H9 (cell line): ENCODE measurements around the gene NDST1. TPM values are rescaled to one million over a fixed set of nuclear protein-coding genes. Genes with fewer than 3 reads are reported as not detected.

ENCODE experiments used
- DNase-seq: peaks from one replicate; pipeline ENCODE4 v3.0.0-alpha.2; 2017
- H2AFZ ChIP-seq: one replicate; pipeline ENCODE4 v1.6.1; 2013; ENCODE audit warnings: mild to moderate bottlenecking, low read length, control low read depth, moderate library complexity
- H2AK5ac ChIP-seq: 2 replicates; pipeline ENCODE4 v1.6.1; 2013; ENCODE audit warnings: low read length, control low read depth, mixed read lengths; ENCODE audit not compliant: insufficient read length
- H2BK120ac ChIP-seq: one replicate; pipeline ENCODE4 v1.6.1; 2013; ENCODE audit warnings: low read depth, mild to moderate bottlenecking, low read length, control low read depth, inconsistent platforms; ENCODE audit not compliant: poor library complexity, severe bottlenecking
- H2BK12ac ChIP-seq: 2 replicates; pipeline ENCODE4 v1.6.1; 2013; ENCODE audit warnings: low read length, control low read depth, mixed read lengths, low read depth; ENCODE audit not compliant: insufficient read length
- H2BK15ac ChIP-seq: 2 replicates; pipeline ENCODE4 v1.6.1; 2013; ENCODE audit warnings: low read depth, low read length, control low read depth
- H2BK20ac ChIP-seq: one replicate; pipeline ENCODE4 v1.6.1; 2013; ENCODE audit warnings: low read depth, mild to moderate bottlenecking, low read length, control low read depth, inconsistent platforms; ENCODE audit not compliant: poor library complexity, severe bottlenecking
- H2BK5ac ChIP-seq: 2 replicates; pipeline ENCODE4 v1.6.1; 2013; ENCODE audit warnings: low read length, control low read depth, mixed read lengths; ENCODE audit not compliant: insufficient read length
- H3K14ac ChIP-seq: 2 replicates; pipeline ENCODE4 v1.6.1; 2013; ENCODE audit warnings: low read length, control low read depth; ENCODE audit not compliant: insufficient read depth
- H3K18ac ChIP-seq: 2 replicates; pipeline ENCODE4 v1.6.1; 2013; ENCODE audit warnings: low read depth, mild to moderate bottlenecking, mixed read lengths, low read length, control low read depth; ENCODE audit not compliant: insufficient read length
- H3K23ac ChIP-seq: 2 replicates; pipeline ENCODE4 v1.6.1; 2013; ENCODE audit warnings: low read length, control low read depth, mixed read lengths, low read depth; ENCODE audit not compliant: insufficient read length
- H3K23me2 ChIP-seq: 2 replicates; pipeline ENCODE4 v1.6.1; 2013; ENCODE audit warnings: low read depth, mild to moderate bottlenecking, mixed read lengths, low read length, control low read depth; ENCODE audit not compliant: insufficient read length, poor library complexity, severe bottlenecking
- H3K27ac ChIP-seq: 2 replicates; pipeline ENCODE4 v1.5.1; 2013; ENCODE audit warnings: low read length, control low read depth, mixed read lengths, low read depth; ENCODE audit not compliant: insufficient read length
- H3K27me3 ChIP-seq: 2 replicates; pipeline ENCODE4 v1.6.1; 2013; ENCODE audit warnings: low read length, control low read depth, inconsistent platforms; ENCODE audit not compliant: insufficient read depth
- H3K4ac ChIP-seq: 2 replicates; pipeline ENCODE4 v1.6.1; 2013; ENCODE audit warnings: low read depth, mild to moderate bottlenecking, control low read depth, inconsistent platforms, low read length, moderate library complexity
- H3K4me1 ChIP-seq: 2 replicates; pipeline ENCODE4 v1.6.1; 2013; ENCODE audit warnings: low read length, control low read depth, inconsistent platforms; ENCODE audit not compliant: insufficient read depth
- H3K4me2 ChIP-seq: 2 replicates; pipeline ENCODE4 v1.6.1; 2013; ENCODE audit warnings: low read length, control low read depth, mixed read lengths; ENCODE audit not compliant: insufficient read length, insufficient read depth
- H3K56ac ChIP-seq: 2 replicates; pipeline ENCODE4 v1.6.1; 2013; ENCODE audit warnings: low read depth, mild to moderate bottlenecking, mixed read lengths, low read length, control low read depth; ENCODE audit not compliant: insufficient read length
- H3K79me1 ChIP-seq: 2 replicates; pipeline ENCODE4 v1.6.1; 2013; ENCODE audit warnings: low read depth, mild to moderate bottlenecking, moderate library complexity, low read length, control low read depth, inconsistent platforms; ENCODE audit not compliant: insufficient read depth, poor library complexity, severe bottlenecking
- H3K79me2 ChIP-seq: 2 replicates; pipeline ENCODE4 v1.6.1; 2013; ENCODE audit warnings: low read length, control low read depth, inconsistent platforms; ENCODE audit not compliant: insufficient read depth
- H3K9ac ChIP-seq: 2 replicates; pipeline ENCODE4 v1.6.1; 2013; ENCODE audit warnings: low read length, control low read depth, mixed read lengths; ENCODE audit not compliant: insufficient read length; ENCODE audit errors: extremely low read depth
- H3K9me3 ChIP-seq: one replicate; pipeline ENCODE4 v1.6.1; 2013; ENCODE audit warnings: low read depth, low read length, inconsistent platforms; ENCODE audit not compliant: control insufficient read depth
- H3T11ph ChIP-seq: one replicate; pipeline ENCODE4 v1.6.1; 2013; ENCODE audit warnings: mild to moderate bottlenecking, low read length, control low read depth, inconsistent platforms
- H4K20me1 ChIP-seq: one replicate; pipeline ENCODE4 v1.6.1; 2013; ENCODE audit not compliant: control insufficient read depth, insufficient read length, insufficient read depth
- H4K5ac ChIP-seq: 2 replicates; pipeline ENCODE4 v1.6.1; 2013; ENCODE audit warnings: low read depth, mild to moderate bottlenecking, mixed read lengths, low read length, control low read depth; ENCODE audit not compliant: insufficient read length
- H4K8ac ChIP-seq: replicated peaks from 2 replicates; pipeline ENCODE4 v1.6.1; 2013; ENCODE audit warnings: low read length, control low read depth, mixed read lengths, low read depth; ENCODE audit not compliant: insufficient read length
- H4K91ac ChIP-seq: 2 replicates; pipeline ENCODE4 v1.6.1; 2013; ENCODE audit warnings: low read depth, mild to moderate bottlenecking, moderate library complexity, mixed read lengths, low read length, control low read depth; ENCODE audit not compliant: insufficient read length
- H3K27ac Mint-ChIP-seq, 3 experiments: 2 replicates in 2 of 3; 3 replicates in 1 of 3; pipeline ENCODE4 v1.8.0; 2020 to 2021; ENCODE audit warnings: mixed read lengths in 3 of 3, mild to moderate bottlenecking in 1 of 3, moderate library complexity in 1 of 3
- H3K27me3 Mint-ChIP-seq: 2 replicates; pipeline ENCODE4 v1.8.0; 2021; ENCODE audit warnings: low read depth, mild to moderate bottlenecking, moderate library complexity, mixed read lengths
- H3K36me3 Mint-ChIP-seq, 3 experiments: 2 replicates in 2 of 3; 3 replicates in 1 of 3; pipeline ENCODE4 v1.8.0; 2020 to 2021; ENCODE audit warnings: low read depth in 3 of 3, mixed read lengths in 3 of 3; ENCODE audit not compliant: insufficient read depth in 1 of 3
- H3K4me1 Mint-ChIP-seq, 2 experiments: 2 replicates each; pipeline ENCODE4 v1.8.0; 2020; ENCODE audit warnings: mixed read lengths in 2 of 2
- H3K4me3 Mint-ChIP-seq, 2 experiments: 2 replicates in 1 of 2; 3 replicates in 1 of 2; pipeline ENCODE4 v1.8.0; 2020 to 2021; ENCODE audit warnings: mild to moderate bottlenecking in 2 of 2, mixed read lengths in 2 of 2, moderate library complexity in 1 of 2
- H3K9me3 Mint-ChIP-seq, 2 experiments: 2 replicates in 1 of 2; 3 replicates in 1 of 2; pipeline ENCODE4 v1.8.0; 2020; ENCODE audit warnings: mild to moderate bottlenecking in 2 of 2, mixed read lengths in 2 of 2, moderate library complexity in 1 of 2
- WGBS: extraction: QIAGEN DNeasy Blood & Tissue Kit; methylation state at CpG from one replicate; pipeline ENCODE4 v1.1.7; 2013; ENCODE audit warnings: missing lambda C conversion rate, low lambda C conversion rate, mixed read lengths; ENCODE audit not compliant: insufficient read length; ENCODE audit errors: extremely low coverage; 5-methylcytosine and 5-hydroxymethylcytosine counted together
- total RNA-seq: library from RNA; stranded (reverse); gene quantifications from 2 replicates; pipeline ENCODE4 v1.2.1, GENCODE V29; 2021
- TF ChIP-seq, protein P1 (sequence below): fragments of 200-600 bp; sonication (generic); conservative IDR thresholded peaks from 3 replicates; pipeline ENCODE4 v1.8.0; 2021; ENCODE audit warnings: antibody characterized with exemption, mild to moderate bottlenecking

NDST1 gene
- total RNA-seq, 1 experiment from 2014 or later = 65.5 TPM

GRCh38 chr5:150539206-150539605 lies 31.3 kb downstream of the NDST1 start:
- H3K4ac ChIP-seq = no peak overlapping the region
- Mint-ChIP-seq H3K4me3 (no peak overlapping the region), H3K9me3 (no peaks in the 10 kb centered on the region), H3K36me3 (peaks cover 49 to 92% (median 78%) of the 10 kb centered on the region in 3 experiments; a peak in 6 of 7 replicates), H3K4me1 (peaks cover 15% of the 10 kb centered on the region in 2 experiments), H3K27me3 (no peaks in the 10 kb centered on the region), H3K27ac (no peak overlapping the region)
- H3K27me3 ChIP-seq = no peaks in the 10 kb centered on the region
- H2BK15ac ChIP-seq = no peak overlapping the region
- no peaks in the 10 kb centered on the region for H3K79me1 ChIP-seq
- H2BK20ac ChIP-seq = no peak overlapping the region
- no peak overlapping the region for H3K18ac ChIP-seq
- no peaks in the 10 kb centered on the region for H3K23me2 ChIP-seq
- no peaks in the 10 kb centered on the region for H3K79me2 ChIP-seq
- no peak overlapping the region for H3K56ac ChIP-seq
- H3K27ac ChIP-seq = no peak overlapping the region
- H2AFZ ChIP-seq = no peak overlapping the region
- no peak overlapping the region for H4K5ac ChIP-seq
- H2BK120ac ChIP-seq = no peak overlapping the region
- H2BK12ac ChIP-seq = no peak overlapping the region
- no peak overlapping the region for H3K23ac ChIP-seq
- H3K4me2 ChIP-seq = no peak overlapping the region
- H4K20me1 ChIP-seq = no peaks in the 10 kb centered on the region
- no peak overlapping the region for H3K14ac ChIP-seq
- no peak overlapping the region for H2AK5ac ChIP-seq
- H3T11ph ChIP-seq = no peak overlapping the region
- TF ChIP-seq, protein P1, sequence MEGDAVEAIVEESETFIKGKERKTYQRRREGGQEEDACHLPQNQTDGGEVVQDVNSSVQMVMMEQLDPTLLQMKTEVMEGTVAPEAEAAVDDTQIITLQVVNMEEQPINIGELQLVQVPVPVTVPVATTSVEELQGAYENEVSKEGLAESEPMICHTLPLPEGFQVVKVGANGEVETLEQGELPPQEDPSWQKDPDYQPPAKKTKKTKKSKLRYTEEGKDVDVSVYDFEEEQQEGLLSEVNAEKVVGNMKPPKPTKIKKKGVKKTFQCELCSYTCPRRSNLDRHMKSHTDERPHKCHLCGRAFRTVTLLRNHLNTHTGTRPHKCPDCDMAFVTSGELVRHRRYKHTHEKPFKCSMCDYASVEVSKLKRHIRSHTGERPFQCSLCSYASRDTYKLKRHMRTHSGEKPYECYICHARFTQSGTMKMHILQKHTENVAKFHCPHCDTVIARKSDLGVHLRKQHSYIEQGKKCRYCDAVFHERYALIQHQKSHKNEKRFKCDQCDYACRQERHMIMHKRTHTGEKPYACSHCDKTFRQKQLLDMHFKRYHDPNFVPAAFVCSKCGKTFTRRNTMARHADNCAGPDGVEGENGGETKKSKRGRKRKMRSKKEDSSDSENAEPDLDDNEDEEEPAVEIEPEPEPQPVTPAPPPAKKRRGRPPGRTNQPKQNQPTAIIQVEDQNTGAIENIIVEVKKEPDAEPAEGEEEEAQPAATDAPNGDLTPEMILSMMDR = no peak
- H4K8ac ChIP-seq = no peak overlapping the region
- H4K91ac ChIP-seq = no peak overlapping the region
- H2BK5ac ChIP-seq = no peak overlapping the region
- no CpG with 5 or more reads among the region's 9 CpGs for WGBS
- no peaks in the 10 kb centered on the region; the same call in 1 of the 2 replicates for H3K4me1 ChIP-seq
- H3K9ac ChIP-seq = no peak overlapping the region
- DNase-seq = no peak
- H3K9me3 ChIP-seq = no peaks in the 10 kb centered on the region
